Activated T-helper 17 cell treated with anti-CD3 and anti-CD28 coated beads, Interleukin-2, amount 50 U/mL, for 72 hours (primary cell): ENCODE measurements around the gene PNMA8A. TPM values are rescaled to one million over a fixed set of nuclear protein-coding genes. Genes with fewer than 3 reads are reported as not detected.

ENCODE experiments used
- ATAC-seq: fragments of 150-1000 bp; cut with Tn5 transposase; replicated peaks from 2 replicates; pipeline ENCODE4 v1.10.0; 2021; ENCODE audit warnings: mild to moderate bottlenecking, moderate library complexity
- H3K27ac Mint-ChIP-seq: one replicate; pipeline ENCODE4 v1.8.0; 2022; ENCODE audit warnings: mixed read lengths
- H3K27me3 Mint-ChIP-seq: one replicate; pipeline ENCODE4 v1.8.0; 2022; ENCODE audit warnings: mixed read lengths
- H3K36me3 Mint-ChIP-seq: one replicate; pipeline ENCODE4 v1.8.0; 2022; ENCODE audit warnings: low read depth, mild to moderate bottlenecking, mixed read lengths
- H3K4me1 Mint-ChIP-seq: one replicate; pipeline ENCODE4 v1.8.0; 2022; ENCODE audit warnings: mixed read lengths
- H3K4me3 Mint-ChIP-seq: one replicate; pipeline ENCODE4 v1.8.0; 2022; ENCODE audit warnings: mild to moderate bottlenecking, mixed read lengths
- H3K9me3 Mint-ChIP-seq: one replicate; pipeline ENCODE4 v1.8.0; 2022; ENCODE audit warnings: mixed read lengths
- total RNA-seq, 2 donors: library from RNA; stranded (reverse); gene quantifications; one replicate each; pipeline ENCODE4 v1.2.3, GENCODE V29; 2022

Gene PNMA8A
- total RNA-seq, 2 donors from 2014 or later, result not detected

- no peak for ATAC-seq
- Mint-ChIP-seq H3K27me3 (peaks cover 38% of the 10 kb centered on the region), H3K27ac (no peak overlapping the region), H3K9me3 (no peaks in the 10 kb centered on the region), H3K4me3 (no peak overlapping the region), H3K4me1 (peaks cover 6% of the 10 kb centered on the region), H3K36me3 (no peaks in the 10 kb centered on the region)
Observed at GRCh38 chr19:46486358-46486757, 15.0 kb upstream of the PNMA8A start.

- Mint-ChIP-seq H3K36me3 (no peaks in the 10 kb centered on the region), H3K27ac (no peak overlapping the region), H3K9me3 (no peaks in the 10 kb centered on the region), H3K4me1 (peaks cover 6% of the 10 kb centered on the region), H3K4me3 (no peak overlapping the region), H3K27me3 (peaks cover 29% of the 10 kb centered on the region)
- no peak for ATAC-seq
Observed at GRCh38 chr19:46484656-46485055, 13.3 kb upstream of the PNMA8A start.

- Mint-ChIP-seq H3K27me3 (peaks cover 19% of the 10 kb centered on the region), H3K4me3 (no peak overlapping the region), H3K36me3 (no peaks in the 10 kb centered on the region), H3K27ac (no peak overlapping the region), H3K4me1 (peaks cover 4% of the 10 kb centered on the region), H3K9me3 (no peaks in the 10 kb centered on the region)
- ATAC-seq, result no peak
Observed at GRCh38 chr19:46482631-46483030, 11.3 kb upstream of the PNMA8A start.

- peaks cover 4% of the 10 kb centered on the region for H3K4me1 Mint-ChIP-seq
- H3K4me3 Mint-ChIP-seq, result no peak overlapping the region
- H3K36me3 Mint-ChIP-seq, result no peaks in the 10 kb centered on the region
- H3K27me3 Mint-ChIP-seq, result peaks cover 17% of the 10 kb centered on the region
- no peak overlapping the region for H3K27ac Mint-ChIP-seq
- H3K9me3 Mint-ChIP-seq, result no peaks in the 10 kb centered on the region
- ATAC-seq, result no peak
Observed at GRCh38 chr19:46481947-46482346, 10.6 kb upstream of the PNMA8A start.

GRCh38 chr19:46481223-46481848 is 10.0 kb upstream of the PNMA8A start:
- Mint-ChIP-seq H3K4me1 (peaks cover 4% of the 10 kb centered on the region), H3K36me3 (no peaks in the 10 kb centered on the region), H3K27me3 (peaks cover 11% of the 10 kb centered on the region), H3K9me3 (no peaks in the 10 kb centered on the region), H3K27ac (no peak overlapping the region), H3K4me3 (no peak overlapping the region)
- ATAC-seq, result no peak

- H3K36me3 Mint-ChIP-seq, result no peaks in the 10 kb centered on the region
- no peak for ATAC-seq
- H3K4me1 Mint-ChIP-seq, result peaks cover 4% of the 10 kb centered on the region
- no peaks in the 10 kb centered on the region for H3K9me3 Mint-ChIP-seq
- no peak overlapping the region for H3K27ac Mint-ChIP-seq
- no peak overlapping the region for H3K4me3 Mint-ChIP-seq
- H3K27me3 Mint-ChIP-seq, result peaks cover 8% of the 10 kb centered on the region
Observed at GRCh38 chr19:46480415-46480814, 9.1 kb upstream of the PNMA8A start.

GRCh38 chr19:46478356-46478986 is 7.1 kb upstream of the PNMA8A start:
- Mint-ChIP-seq H3K4me3 (no peak overlapping the region), H3K9me3 (no peaks in the 10 kb centered on the region), H3K27ac (no peak overlapping the region), H3K36me3 (no peaks in the 10 kb centered on the region), H3K4me1 (peaks cover 4% of the 10 kb centered on the region), H3K27me3 (peaks cover 17% of the 10 kb centered on the region)
- ATAC-seq, result peak; percentile 40

GRCh38 chr19:46475986-46476385 is 4.6 kb upstream of the PNMA8A start:
- Mint-ChIP-seq H3K27me3 (peaks cover 31% of the 10 kb centered on the region), H3K27ac (no peak overlapping the region), H3K9me3 (no peaks in the 10 kb centered on the region), H3K4me1 (peaks cover 4% of the 10 kb centered on the region), H3K4me3 (no peak overlapping the region), H3K36me3 (no peaks in the 10 kb centered on the region)
- ATAC-seq, result no peak

- H3K4me3 Mint-ChIP-seq, result no peak overlapping the region
- H3K9me3 Mint-ChIP-seq, result no peaks in the 10 kb centered on the region
- H3K27me3 Mint-ChIP-seq, result peaks cover 40% of the 10 kb centered on the region
- no peak for ATAC-seq
- peaks cover 9% of the 10 kb centered on the region for H3K4me1 Mint-ChIP-seq
- no peak overlapping the region for H3K27ac Mint-ChIP-seq
- no peaks in the 10 kb centered on the region for H3K36me3 Mint-ChIP-seq
Observed at GRCh38 chr19:46474211-46474610, 2.8 kb upstream of the PNMA8A start.

GRCh38 chr19:46472592-46472991 is 1.2 kb upstream of the PNMA8A start:
- peaks cover 4% of the 10 kb centered on the region for H3K4me1 Mint-ChIP-seq
- no peak overlapping the region for H3K27ac Mint-ChIP-seq
- no peaks in the 10 kb centered on the region for H3K36me3 Mint-ChIP-seq
- peaks cover 40% of the 10 kb centered on the region for H3K27me3 Mint-ChIP-seq
- H3K9me3 Mint-ChIP-seq, result no peaks in the 10 kb centered on the region
- H3K4me3 Mint-ChIP-seq, result no peak overlapping the region
- ATAC-seq, result no peak

- no peak for ATAC-seq
- H3K9me3 Mint-ChIP-seq, result no peaks in the 10 kb centered on the region
- H3K4me1 Mint-ChIP-seq, result peaks cover 7% of the 10 kb centered on the region
- H3K27me3 Mint-ChIP-seq, result peaks cover 40% of the 10 kb centered on the region
- no peak overlapping the region for H3K27ac Mint-ChIP-seq
- no peak overlapping the region for H3K4me3 Mint-ChIP-seq
- no peaks in the 10 kb centered on the region for H3K36me3 Mint-ChIP-seq
Observed at GRCh38 chr19:46471811-46472543, 614 bp upstream of the PNMA8A start.

- H3K9me3 Mint-ChIP-seq, result no peaks in the 10 kb centered on the region
- H3K36me3 Mint-ChIP-seq, result no peaks in the 10 kb centered on the region
- peaks cover 41% of the 10 kb centered on the region for H3K27me3 Mint-ChIP-seq
- no peak overlapping the region for H3K4me3 Mint-ChIP-seq
- peaks cover 13% of the 10 kb centered on the region for H3K4me1 Mint-ChIP-seq
- H3K27ac Mint-ChIP-seq, result no peak overlapping the region
- ATAC-seq, result no peak
Observed at GRCh38 chr19:46470376-46470775, 987 bp downstream of the PNMA8A start.

- peaks cover 13% of the 10 kb centered on the region for H3K4me1 Mint-ChIP-seq
- H3K27ac Mint-ChIP-seq, result no peak overlapping the region
- H3K27me3 Mint-ChIP-seq, result peaks cover 46% of the 10 kb centered on the region
- no peaks in the 10 kb centered on the region for H3K9me3 Mint-ChIP-seq
- H3K4me3 Mint-ChIP-seq, result no peak overlapping the region
- no peaks in the 10 kb centered on the region for H3K36me3 Mint-ChIP-seq
- no peak for ATAC-seq
Observed at GRCh38 chr19:46469541-46470185, 1.7 kb downstream of the PNMA8A start.

GRCh38 chr19:46466536-46467196 is 4.7 kb downstream of the PNMA8A start:
- Mint-ChIP-seq H3K9me3 (no peaks in the 10 kb centered on the region), H3K27ac (peak overlapping the region; percentile 7), H3K4me1 (peaks cover 13% of the 10 kb centered on the region), H3K27me3 (peaks cover 27% of the 10 kb centered on the region), H3K4me3 (peak overlapping the region; percentile 14), H3K36me3 (no peaks in the 10 kb centered on the region)
- peak; percentile 96 for ATAC-seq
